ENCODE results near the gene ARHGAP21.

Gene ARHGAP21

DNA sequence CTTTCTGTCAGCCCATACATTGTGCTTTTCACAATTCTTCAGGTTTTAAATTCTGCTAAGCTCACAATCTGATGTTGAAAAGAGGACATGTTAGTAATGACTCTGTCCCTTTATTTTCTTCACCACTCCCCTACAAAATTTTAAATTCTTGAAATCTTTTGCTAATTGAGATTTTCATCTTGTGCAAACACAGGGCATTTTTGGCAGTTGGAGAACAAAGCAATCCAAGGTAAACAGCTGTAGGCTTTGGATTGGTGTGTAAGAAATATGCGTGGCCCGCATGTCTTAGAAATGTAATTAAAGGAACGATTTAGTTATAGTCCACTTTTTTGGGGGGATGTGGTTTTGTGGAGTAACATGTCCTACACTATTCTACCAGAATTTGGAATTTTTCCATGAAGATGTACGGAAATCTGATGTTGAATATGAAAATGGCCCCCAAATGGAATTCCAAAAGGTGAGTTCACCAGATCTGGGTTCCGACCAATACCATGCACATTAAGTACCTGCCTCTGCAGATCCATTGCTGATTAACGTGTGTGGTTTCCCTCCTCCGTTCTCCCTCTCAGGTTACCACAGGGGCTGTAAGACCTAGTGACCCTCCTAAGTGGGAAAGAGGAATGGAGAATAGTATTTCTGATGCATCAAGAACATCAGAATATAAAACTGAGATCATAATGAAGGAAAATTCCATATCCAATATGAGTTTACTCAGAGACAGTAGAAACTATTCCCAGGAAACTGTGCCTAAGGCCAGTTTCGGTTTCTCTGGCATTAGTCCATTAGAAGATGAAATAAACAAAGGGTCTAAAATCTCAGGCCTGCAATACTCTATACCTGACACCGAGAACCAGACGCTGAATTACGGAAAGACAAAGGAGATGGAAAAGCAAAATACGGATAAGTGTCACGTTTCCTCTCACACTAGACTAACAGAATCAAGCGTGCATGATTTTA, 181.1 kb downstream of the ARHGAP21 start:
- DNase-seq (ENCODE audit: low spot score) (no peak), FAIRE-seq (no peak)

DNA sequence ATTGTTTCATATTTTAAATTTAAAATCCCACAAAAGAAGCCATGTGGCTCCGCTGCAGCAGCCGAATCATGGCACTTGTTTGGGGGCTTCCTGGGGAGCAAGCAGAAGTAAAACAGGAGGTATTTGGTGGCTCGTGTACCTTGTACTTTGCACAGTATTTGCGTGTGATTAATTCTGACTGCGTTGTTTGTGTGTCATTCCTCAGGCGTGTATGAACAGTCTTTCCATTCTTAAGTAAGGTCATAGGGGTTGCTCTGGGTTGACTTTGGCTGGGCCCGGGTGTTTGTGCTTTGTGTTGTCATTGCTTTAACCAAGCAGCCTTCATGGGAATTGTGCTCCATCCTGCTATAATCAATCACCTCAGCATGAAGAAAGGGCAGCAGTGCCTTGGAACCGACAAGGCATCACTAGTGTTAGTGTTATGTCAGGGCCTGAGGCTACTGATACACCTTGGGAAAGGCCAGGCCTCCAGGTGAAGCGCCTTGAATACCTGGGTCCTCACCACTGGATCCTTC, 182.4 kb downstream of the ARHGAP21 start:
- FAIRE-seq = no peak
- no peak for DNase-seq (ENCODE audit: low spot score)

GRCh38 chr10:24536636-24537035, 187.1 kb downstream of the ARHGAP21 start:
- FAIRE-seq = no peak
- DNase-seq (ENCODE audit: low spot score) = no peak

DNA sequence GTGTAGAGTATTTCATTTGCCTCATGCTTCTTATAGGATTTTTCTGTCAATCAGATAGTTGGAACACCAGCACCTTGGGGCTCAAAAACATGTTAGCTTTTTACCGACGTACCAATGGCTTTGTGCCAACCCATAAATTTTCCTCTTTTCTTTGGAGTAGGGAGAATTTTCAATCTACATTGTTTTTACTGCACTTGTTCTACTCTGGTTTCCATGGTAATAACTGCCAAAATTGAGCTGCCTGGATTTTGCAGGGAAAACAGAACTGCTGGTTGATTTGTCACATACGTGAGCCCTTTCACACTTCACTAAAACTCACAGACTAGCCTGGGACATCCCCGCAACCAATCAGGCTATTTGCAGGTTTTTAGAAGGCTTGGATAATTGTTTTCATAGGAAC, 189.7 kb downstream of the ARHGAP21 start:
- no peak for DNase-seq (ENCODE audit: low spot score)
- no peak for FAIRE-seq
